HepG2 (cell line): ENCODE results near the gene EZH1. TPM values are rescaled to one million over a fixed set of nuclear protein-coding genes. Genes with fewer than 3 reads are reported as not detected.

Experiments
- EP300 ChIP-seq, 3 experiments: sonication (generic) in 1 of 3; formaldehyde crosslinking in 1 of 3; IDR thresholded peaks; 2 replicates each; pipeline versions ENCODE4 v1.5.1 to v1.6.1; 2011 to 2020; ENCODE audit warnings: low read depth in 2 of 3, low read length in 2 of 3, borderline replicate concordance in 1 of 3, improper control_type of control experiment in 1 of 3, mild to moderate bottlenecking in 1 of 3, missing genetic modification reagents in 1 of 3, moderate library complexity in 1 of 3
- FOXA1 ChIP-seq, 2 experiments: fragments of 450-650 bp in 1 of 2; sonication (generic) in 1 of 2; formaldehyde crosslinking in 1 of 2; IDR thresholded peaks; 2 replicates each; pipeline versions ENCODE4 v1.4.0 to v1.6.1; 2016 to 2020; ENCODE audit warnings: missing genetic modification reagents in 1 of 2
- SATB2 ChIP-seq: sonication (generic); formaldehyde crosslinking; IDR thresholded peaks from 2 replicates; pipeline ENCODE4 v1.5.0; 2020; ENCODE audit warnings: missing genetic modification reagents
- TGIF2 ChIP-seq: IDR thresholded peaks from 2 replicates; pipeline ENCODE4 v1.6.1; 2016; ENCODE audit warnings: control low read depth, missing compliant biosample characterization
- U2AF2 ChIP-seq: fragments of 200-400 bp; formaldehyde crosslinking; IDR thresholded peaks from 2 replicates; pipeline ENCODE4 v1.6.1; 2017; ENCODE audit warnings: low read depth, mild to moderate bottlenecking, low read length
- ZNF703 ChIP-seq: sonication (generic); formaldehyde crosslinking; IDR thresholded peaks from 2 replicates; pipeline ENCODE4 v1.5.1; 2020; ENCODE audit warnings: missing genetic modification reagents, mild to moderate bottlenecking, moderate library complexity, borderline replicate concordance
- ZNF766 ChIP-seq: sonication (generic); formaldehyde crosslinking; IDR thresholded peaks from 2 replicates; pipeline ENCODE4 v1.5.0; 2020; ENCODE audit warnings: missing genetic modification reagents, borderline replicate concordance
- polyA plus RNA-seq, 8 experiments: library from polyadenylated mRNA; depleted of rRNA in 3 of 8; stranded (reverse) in 7 of 8; unstranded in 1 of 8; fragments of >200 nt; fragmentation: Illumina TruSeq in 4 of 8; extraction: Trizol in 4 of 8; gene quantifications; 2 replicates each; pipeline versions ENCODE4 v1.2.1 to v1.2.3, GENCODE V29; 2011 to 2016; ENCODE audit warnings: low read depth in 4 of 8, missing spikeins in 1 of 8, mixed read lengths in 1 of 8; ENCODE audit not compliant: insufficient read depth in 1 of 8
- total RNA-seq, 5 experiments: library from RNA; depleted of rRNA; stranded (reverse); fragments of >200 nt; fragmentation: Illumina TruSeq; extraction: Trizol; gene quantifications; 2 replicates each; pipeline ENCODE4 v1.2.3, GENCODE V29; 2016; ENCODE audit warnings: low read depth in 1 of 5
- TF ChIP-seq, protein P1 (sequence below): sonication (generic); formaldehyde crosslinking; IDR thresholded peaks from 2 replicates; pipeline ENCODE4 v1.4.0; 2020; ENCODE audit warnings: missing genetic modification reagents, borderline replicate concordance
- TF ChIP-seq, protein P2 (sequence below): sonication (generic); formaldehyde crosslinking; IDR thresholded peaks from 2 replicates; pipeline ENCODE4 v1.4.0; 2020; ENCODE audit warnings: missing genetic modification reagents
- TF ChIP-seq, protein P3 (sequence below): sonication (generic); formaldehyde crosslinking; IDR thresholded peaks from 2 replicates; pipeline ENCODE4 v1.4.0; 2020; ENCODE audit warnings: missing genetic modification reagents
- TF ChIP-seq, protein P4 (sequence below), 2 experiments: sonication (generic) in 1 of 2; formaldehyde crosslinking in 1 of 2; IDR thresholded peaks; 2 replicates each; pipeline versions ENCODE4 v1.6.1 to v1.9.0; 2014 to 2022; ENCODE audit warnings: antibody characterized with exemption in 1 of 2, borderline replicate concordance in 1 of 2, inconsistent platforms in 1 of 2, low read depth in 1 of 2, missing genetic modification reagents in 1 of 2

EZH1 gene
- total and polyA plus RNA-seq, 2 of the 13 experiments (the other 11 are each of a cell fraction or from before 2014, with no cell fraction given), result 11.6 to 24.0 TPM

DNA sequence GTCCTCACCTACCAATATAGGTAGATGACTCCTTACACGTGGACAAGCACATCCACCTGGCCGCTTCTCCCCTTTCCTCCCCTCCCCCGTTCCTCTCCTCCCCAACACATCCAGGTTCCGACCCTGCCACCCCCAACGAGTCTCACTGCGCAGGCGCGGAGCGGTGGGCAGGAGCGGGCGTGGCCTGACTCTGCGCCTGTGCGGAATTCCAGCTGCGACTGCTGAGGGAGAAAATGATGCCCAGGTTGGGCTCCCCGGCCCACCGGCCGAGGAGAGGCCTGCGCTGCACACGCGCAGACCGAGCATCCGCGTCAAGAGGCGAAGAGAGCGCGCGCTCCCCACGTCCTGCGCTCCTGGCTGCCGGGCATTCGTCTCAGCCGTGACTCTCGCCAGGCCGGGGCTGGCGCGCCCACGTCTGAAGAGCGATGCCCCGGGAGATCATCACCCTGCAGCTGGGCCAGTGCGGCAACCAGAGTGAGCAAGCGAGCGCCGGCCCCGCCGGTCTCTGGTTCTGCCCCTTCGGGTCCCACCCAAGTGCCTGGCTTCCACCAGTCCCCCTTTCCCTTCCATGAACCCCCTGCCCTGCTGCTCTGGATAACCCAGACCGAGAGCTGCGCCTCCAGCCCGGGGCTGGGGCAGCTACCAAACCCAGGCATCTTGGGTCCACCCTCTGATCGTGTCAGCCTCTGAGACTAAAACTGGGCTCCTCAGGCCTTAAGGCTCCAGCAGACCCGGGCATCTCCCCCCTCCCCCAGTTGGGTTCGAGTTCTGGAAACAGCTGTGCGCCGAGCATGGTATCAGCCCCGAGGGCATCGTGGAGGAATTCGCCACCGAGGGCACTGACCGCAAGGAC is 85.5 kb downstream of the EZH1 start, which contains the start of gene TUBG2 (continued):
- TF ChIP-seq, protein P1, sequence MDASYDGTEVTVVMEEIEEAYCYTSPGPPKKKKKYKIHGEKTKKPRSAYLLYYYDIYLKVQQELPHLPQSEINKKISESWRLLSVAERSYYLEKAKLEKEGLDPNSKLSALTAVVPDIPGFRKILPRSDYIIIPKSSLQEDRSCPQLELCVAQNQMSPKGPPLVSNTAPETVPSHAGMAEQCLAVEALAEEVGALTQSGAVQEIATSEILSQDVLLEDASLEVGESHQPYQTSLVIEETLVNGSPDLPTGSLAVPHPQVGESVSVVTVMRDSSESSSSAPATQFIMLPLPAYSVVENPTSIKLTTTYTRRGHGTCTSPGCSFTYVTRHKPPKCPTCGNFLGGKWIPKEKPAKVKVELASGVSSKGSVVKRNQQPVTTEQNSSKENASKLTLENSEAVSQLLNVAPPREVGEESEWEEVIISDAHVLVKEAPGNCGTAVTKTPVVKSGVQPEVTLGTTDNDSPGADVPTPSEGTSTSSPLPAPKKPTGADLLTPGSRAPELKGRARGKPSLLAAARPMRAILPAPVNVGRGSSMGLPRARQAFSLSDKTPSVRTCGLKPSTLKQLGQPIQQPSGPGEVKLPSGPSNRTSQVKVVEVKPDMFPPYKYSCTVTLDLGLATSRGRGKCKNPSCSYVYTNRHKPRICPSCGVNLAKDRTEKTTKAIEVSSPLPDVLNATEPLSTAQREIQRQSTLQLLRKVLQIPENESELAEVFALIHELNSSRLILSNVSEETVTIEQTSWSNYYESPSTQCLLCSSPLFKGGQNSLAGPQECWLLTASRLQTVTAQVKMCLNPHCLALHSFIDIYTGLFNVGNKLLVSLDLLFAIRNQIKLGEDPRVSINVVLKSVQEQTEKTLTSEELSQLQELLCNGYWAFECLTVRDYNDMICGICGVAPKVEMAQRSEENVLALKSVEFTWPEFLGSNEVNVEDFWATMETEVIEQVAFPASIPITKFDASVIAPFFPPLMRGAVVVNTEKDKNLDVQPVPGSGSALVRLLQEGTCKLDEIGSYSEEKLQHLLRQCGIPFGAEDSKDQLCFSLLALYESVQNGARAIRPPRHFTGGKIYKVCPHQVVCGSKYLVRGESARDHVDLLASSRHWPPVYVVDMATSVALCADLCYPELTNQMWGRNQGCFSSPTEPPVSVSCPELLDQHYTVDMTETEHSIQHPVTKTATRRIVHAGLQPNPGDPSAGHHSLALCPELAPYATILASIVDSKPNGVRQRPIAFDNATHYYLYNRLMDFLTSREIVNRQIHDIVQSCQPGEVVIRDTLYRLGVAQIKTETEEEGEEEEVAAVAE (CRISPR knock-in tag), result no peak; the same call in 1 of the 2 replicates
- TF ChIP-seq, protein P2, sequence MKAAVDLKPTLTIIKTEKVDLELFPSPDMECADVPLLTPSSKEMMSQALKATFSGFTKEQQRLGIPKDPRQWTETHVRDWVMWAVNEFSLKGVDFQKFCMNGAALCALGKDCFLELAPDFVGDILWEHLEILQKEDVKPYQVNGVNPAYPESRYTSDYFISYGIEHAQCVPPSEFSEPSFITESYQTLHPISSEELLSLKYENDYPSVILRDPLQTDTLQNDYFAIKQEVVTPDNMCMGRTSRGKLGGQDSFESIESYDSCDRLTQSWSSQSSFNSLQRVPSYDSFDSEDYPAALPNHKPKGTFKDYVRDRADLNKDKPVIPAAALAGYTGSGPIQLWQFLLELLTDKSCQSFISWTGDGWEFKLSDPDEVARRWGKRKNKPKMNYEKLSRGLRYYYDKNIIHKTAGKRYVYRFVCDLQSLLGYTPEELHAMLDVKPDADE, result no peak
- TF ChIP-seq SATB2 (CRISPR knock-in tag), result no peak
- TF ChIP-seq, protein P3, sequence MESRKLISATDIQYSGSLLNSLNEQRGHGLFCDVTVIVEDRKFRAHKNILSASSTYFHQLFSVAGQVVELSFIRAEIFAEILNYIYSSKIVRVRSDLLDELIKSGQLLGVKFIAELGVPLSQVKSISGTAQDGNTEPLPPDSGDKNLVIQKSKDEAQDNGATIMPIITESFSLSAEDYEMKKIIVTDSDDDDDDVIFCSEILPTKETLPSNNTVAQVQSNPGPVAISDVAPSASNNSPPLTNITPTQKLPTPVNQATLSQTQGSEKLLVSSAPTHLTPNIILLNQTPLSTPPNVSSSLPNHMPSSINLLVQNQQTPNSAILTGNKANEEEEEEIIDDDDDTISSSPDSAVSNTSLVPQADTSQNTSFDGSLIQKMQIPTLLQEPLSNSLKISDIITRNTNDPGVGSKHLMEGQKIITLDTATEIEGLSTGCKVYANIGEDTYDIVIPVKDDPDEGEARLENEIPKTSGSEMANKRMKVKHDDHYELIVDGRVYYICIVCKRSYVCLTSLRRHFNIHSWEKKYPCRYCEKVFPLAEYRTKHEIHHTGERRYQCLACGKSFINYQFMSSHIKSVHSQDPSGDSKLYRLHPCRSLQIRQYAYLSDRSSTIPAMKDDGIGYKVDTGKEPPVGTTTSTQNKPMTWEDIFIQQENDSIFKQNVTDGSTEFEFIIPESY (CRISPR knock-in tag), result 0 out of 2 replicates have a peak, but pooled peaks have one; percentile 10
- TF ChIP-seq EP300 (IDR thresholded peaks at IDR 0.05; ENCODE audit: low read depth in 2 of 2, low read length in 2 of 2), result no peak
- TF ChIP-seq EP300 (CRISPR knock-in tag; IDR thresholded peaks at IDR 0.05; ENCODE audit: borderline replicate concordance), result peak; percentile 51; the same call in 1 of the 2 replicates
- TF ChIP-seq ZNF703 (CRISPR knock-in tag), result no peak
- TF ChIP-seq, protein P4, sequence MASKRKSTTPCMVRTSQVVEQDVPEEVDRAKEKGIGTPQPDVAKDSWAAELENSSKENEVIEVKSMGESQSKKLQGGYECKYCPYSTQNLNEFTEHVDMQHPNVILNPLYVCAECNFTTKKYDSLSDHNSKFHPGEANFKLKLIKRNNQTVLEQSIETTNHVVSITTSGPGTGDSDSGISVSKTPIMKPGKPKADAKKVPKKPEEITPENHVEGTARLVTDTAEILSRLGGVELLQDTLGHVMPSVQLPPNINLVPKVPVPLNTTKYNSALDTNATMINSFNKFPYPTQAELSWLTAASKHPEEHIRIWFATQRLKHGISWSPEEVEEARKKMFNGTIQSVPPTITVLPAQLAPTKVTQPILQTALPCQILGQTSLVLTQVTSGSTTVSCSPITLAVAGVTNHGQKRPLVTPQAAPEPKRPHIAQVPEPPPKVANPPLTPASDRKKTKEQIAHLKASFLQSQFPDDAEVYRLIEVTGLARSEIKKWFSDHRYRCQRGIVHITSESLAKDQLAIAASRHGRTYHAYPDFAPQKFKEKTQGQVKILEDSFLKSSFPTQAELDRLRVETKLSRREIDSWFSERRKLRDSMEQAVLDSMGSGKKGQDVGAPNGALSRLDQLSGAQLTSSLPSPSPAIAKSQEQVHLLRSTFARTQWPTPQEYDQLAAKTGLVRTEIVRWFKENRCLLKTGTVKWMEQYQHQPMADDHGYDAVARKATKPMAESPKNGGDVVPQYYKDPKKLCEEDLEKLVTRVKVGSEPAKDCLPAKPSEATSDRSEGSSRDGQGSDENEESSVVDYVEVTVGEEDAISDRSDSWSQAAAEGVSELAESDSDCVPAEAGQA (IDR thresholded peaks at IDR 0.05; ENCODE audit: low read depth), result no peak
- TF ChIP-seq, protein P4 (CRISPR knock-in tag; IDR thresholded peaks at IDR 0.05; ENCODE audit: borderline replicate concordance), result no peak
- TF ChIP-seq TGIF2 (CRISPR knock-in tag), result no peak; the same call in 1 of the 2 replicates
- TF ChIP-seq FOXA1 (IDR thresholded peaks at IDR 0.05), result no peak
- TF ChIP-seq FOXA1 (CRISPR knock-in tag; IDR thresholded peaks at IDR 0.05), result no peak
- no peak for TF ChIP-seq U2AF2
- peak; percentile 7; the same call in 1 of the 2 replicates for TF ChIP-seq ZNF766 (CRISPR knock-in tag)
